HL-60/S4 treated with retinoic acid at 250 ng/mL for 4 days and 3 days (cell line): ENCODE results near the gene KCNH1.

Source experiments
- in situ Hi-C: fragments of 300-500 bp; cut with MboI; formaldehyde crosslinking; loops from 2 replicates; pipeline ENCODE4 v1.7.0; 2022; ENCODE audit warnings: low sequenced_read_pairs

Gene KCNH1

DNA sequence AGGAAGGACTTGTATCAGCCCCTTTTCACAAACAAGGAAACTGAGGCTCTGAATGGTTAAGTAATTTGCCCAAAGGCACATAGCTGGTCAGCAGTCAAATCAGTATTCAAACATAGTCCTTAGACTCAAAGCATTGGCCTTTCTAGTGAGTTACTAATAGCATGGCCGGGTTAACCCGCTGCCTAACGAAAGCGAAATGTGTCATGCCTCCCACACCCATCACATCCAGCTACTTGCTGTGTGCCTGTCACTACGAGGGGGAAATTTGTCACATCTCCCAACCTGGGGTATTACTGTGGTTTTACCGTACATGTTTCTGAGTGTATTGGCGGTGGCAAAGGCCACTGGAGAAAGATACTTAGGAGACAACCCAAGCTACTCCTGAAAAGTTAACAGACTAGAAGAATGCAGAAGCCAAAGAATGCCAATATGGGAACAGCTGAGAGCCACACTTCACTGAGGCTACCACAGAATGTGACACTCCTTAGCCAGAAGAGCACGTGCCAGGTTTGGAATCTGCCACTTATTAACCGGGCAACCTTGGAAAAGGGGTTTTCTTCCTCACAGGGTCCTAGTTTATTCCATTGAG, 363.5 kb downstream of the KCNH1 start:
- in situ Hi-C loops, result loop anchor here (10.0 kb wide), 1 partner anchor 406 kb away; no protein-coding TSS in a partner anchor

GRCh38 chr1:210769473-210769872, 364.5 kb downstream of the KCNH1 start:
- in situ Hi-C loops, result no loop called here

DNA sequence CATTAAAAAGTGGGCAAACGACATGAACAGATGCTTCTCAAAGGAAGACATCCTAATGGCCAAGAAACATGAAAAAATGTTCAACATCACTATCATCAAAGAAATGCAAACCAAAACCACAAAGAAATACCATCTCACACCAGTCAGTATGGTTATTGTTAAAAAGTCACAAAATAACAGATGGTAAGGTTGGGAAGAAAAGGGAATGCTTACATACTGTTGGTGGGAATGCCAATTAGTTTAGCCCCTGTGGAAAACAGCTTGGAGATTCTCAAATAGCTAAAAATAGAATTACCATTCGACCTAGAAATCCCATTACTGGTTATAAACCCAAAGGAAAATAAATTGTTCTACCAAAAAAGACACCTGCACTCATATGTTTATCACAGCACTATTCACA, 369.4 kb downstream of the KCNH1 start:
- in situ Hi-C loops, result no loop called here

- in situ Hi-C loops, result no loop called here
Measured at GRCh38 chr1:210758761-210759160, 375.2 kb downstream of the KCNH1 start.

GRCh38 chr1:210758261-210758660, 375.7 kb downstream of the KCNH1 start:
- in situ Hi-C loops, result no loop called here

DNA sequence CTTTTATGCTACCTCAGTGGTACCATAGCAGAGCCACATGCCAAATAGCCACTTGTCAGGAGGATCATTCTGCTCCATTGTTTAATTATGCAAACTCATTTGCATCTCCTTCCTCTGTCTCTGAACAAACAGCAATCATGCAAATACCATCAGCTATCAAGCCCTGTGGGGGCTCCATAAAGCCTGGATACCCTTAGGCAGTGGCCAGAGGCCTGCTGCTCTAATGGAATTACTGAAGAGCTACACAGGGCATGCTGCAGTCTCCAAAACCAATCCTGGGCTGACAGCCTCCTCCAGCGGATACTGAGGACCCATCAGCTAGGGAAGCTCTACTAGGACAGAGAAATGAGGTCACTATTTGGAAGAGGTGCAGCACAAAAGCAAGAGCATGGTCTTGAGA, 376.3 kb downstream of the KCNH1 start:
- in situ Hi-C loops, result no loop called here

DNA sequence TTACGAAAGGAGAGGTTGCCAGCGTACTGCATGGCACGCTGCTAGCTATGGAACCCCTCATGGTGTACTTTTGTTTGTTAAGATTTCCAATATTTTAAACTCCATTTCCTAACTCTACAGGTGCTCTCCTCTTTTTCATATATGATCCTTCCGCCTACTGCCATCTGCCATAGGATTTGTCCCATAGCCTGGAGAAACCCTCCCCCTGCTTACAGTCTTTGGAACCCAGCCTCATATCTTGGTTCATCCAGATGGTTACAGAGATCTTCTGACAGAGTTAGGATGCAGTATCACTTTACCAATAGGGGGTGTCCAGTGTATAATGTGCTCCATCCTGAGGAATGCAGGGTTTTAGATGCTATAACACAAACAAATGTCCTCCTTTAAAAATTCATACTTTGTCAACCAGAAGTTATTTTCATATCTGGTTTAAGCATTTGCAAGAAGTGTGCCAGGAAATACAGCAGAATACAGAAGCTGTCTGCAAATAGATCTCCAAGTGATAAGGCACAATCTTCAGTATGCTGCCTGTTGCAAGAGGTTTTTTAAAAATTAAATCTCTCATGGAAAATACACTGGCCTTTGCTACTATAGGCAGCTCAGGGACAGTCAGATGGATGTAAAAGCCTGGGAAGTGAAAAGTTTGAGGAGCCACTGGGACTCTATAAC, 377.8 kb downstream of the KCNH1 start:
- in situ Hi-C loops, result no loop called here

GRCh38 chr1:210754878-210755665, 378.9 kb downstream of the KCNH1 start:
- in situ Hi-C loops, result no loop called here

DNA sequence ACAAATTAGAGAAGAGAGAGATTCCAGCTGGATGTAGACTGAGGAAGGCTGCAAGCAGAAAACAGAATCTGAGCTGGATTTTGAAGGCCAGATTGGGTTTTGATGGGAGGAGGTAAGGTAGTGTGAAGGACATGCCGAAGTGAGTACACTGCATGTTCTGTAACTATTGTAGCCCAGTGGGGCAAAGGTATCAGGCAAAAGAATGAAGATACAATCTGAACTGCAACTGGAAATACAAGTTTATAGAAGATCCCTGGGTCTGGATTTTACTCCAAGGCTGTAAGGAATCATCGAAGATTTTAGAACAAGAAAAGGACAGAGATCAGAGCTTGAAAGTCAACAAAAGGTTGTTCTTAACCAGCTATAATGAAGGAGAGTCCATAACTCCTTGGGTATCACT, 382.0 kb downstream of the KCNH1 start:
- in situ Hi-C loops, result no loop called here

DNA sequence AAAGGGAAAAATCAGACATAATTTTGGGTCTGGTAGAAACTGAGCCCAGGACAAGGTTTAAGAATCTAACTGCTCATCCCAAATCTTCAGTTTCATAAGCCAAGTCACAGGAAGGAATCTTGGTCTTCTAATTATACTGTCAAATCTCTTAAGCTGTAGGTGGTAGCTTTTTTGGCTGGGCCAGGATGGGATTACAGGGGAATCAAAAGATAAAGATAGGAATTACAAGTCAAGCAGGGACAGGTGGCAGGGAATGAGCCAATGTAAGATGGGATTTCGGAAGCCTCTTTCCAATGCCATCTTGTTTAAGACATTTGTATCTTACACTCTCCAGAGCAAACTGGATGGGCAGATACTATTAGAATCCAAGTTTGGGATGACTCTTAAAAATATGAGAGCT, 383.5 kb downstream of the KCNH1 start:
- in situ Hi-C loops, result no loop called here

- in situ Hi-C loops, result no loop called here
Measured at GRCh38 chr1:210748796-210749195, 385.2 kb downstream of the KCNH1 start.

- in situ Hi-C loops, result no loop called here
Measured at GRCh38 chr1:210747890-210748289, 386.1 kb downstream of the KCNH1 start.

GRCh38 chr1:210747112-210747511, 386.8 kb downstream of the KCNH1 start:
- in situ Hi-C loops, result no loop called here

GRCh38 chr1:210746024-210746731, 387.8 kb downstream of the KCNH1 start:
- in situ Hi-C loops, result no loop called here

DNA sequence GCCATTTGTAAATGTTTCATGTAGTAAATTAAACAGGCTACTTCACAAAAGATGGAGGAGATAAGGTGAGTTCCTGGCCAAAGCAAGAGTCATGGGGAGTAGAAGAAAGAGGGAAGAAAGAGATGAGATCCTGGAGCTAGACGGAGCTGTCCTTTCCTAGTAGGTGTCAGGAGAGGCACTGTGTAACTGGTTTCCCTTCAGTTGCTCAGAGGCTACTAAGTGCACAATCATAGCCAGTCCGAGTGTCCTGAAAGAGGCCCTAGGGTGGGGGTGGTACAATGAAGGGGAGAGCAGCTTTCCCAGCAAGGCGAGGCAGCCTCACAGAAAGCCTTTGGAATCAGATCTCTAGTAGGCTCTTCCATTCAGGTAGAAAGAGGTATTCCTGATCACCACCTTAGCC, 390.9 kb downstream of the KCNH1 start:
- in situ Hi-C loops, result no loop called here

- in situ Hi-C loops, result no loop called here
Measured at GRCh38 chr1:210741564-210741963, 392.4 kb downstream of the KCNH1 start.

DNA sequence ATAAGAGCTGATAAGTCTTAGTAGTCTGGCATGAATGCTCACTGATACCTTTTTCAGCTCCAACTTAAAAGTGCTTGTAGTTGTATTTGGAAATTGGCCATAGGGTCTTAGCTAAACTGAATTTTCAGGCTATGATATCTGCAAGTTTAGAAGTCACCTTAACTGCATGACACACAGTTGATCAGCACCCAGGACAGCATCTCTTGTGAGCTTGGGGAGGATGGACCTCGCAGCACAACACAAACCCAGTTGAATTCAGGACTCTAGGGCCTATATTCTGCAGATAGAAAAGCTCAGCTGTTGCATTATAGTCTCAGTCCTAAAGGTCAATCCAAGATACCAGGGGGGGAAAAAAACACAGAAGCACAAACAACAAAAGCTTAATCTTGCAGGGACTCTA, 394.3 kb downstream of the KCNH1 start:
- in situ Hi-C loops, result no loop called here

GRCh38 chr1:210738256-210738655, 395.7 kb downstream of the KCNH1 start:
- in situ Hi-C loops, result no loop called here

DNA sequence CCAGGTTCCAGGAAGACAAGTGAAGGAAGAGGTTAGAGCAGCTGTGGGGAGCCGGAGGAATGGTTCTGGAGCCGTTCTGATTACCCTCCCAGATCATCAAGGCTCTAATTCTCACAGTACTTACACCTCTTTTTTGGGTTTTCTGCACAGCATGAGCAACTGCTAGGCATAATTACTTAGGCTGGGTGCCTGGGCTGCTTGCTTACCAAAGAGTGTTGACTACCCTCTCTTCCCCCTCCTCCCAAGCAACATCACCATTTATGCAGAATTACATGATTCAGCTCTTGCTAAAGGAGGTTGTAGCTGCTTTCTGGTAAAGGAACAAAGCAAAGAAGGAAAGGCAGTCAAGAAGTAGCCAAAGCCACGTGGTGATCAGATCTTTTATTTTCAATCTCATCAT, 397.2 kb downstream of the KCNH1 start:
- in situ Hi-C loops, result no loop called here

DNA sequence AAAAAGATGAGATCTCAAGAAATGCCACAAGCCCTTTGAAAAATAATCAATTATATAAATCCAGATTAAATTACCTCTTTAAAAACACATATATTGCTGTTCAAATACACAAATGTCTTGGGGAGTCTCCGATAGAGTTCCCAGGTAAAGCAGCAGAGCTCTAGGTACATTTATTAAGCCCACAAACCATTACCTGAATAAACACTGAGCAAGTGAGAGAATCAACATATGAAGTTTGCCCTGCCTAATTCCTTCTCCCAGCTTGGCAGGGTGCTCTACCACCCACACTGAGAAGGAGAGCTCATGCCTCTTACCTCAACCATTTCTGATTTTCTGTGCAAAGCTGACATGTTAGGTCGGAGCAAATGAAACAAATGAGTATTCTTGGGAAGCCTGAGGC, 402.4 kb downstream of the KCNH1 start:
- in situ Hi-C loops, result no loop called here

DNA sequence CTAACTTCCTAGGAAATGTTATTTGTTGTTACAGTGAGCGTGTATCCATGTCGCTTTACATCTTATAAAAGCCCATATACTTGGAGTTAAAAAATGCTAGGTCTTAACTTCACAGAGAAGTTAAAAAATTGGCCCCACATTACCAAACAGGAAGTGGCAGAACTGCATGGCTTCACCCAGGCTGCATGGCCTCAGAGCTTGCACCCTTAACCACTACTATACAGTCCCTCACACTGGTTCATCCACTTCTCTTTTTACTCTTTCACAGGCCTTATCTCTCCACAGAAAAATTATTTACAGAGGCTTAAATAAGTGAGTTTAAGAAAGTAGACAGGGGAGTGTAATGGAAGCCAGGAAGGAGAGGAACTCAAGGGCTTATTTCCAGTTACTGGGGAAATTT, 402.8 kb downstream of the KCNH1 start:
- in situ Hi-C loops, result no loop called here

GRCh38 chr1:210730023-210730422, 403.9 kb downstream of the KCNH1 start:
- in situ Hi-C loops, result no loop called here
